ENCODE measurements around the gene FN3K.

Gene FN3K

DNA sequence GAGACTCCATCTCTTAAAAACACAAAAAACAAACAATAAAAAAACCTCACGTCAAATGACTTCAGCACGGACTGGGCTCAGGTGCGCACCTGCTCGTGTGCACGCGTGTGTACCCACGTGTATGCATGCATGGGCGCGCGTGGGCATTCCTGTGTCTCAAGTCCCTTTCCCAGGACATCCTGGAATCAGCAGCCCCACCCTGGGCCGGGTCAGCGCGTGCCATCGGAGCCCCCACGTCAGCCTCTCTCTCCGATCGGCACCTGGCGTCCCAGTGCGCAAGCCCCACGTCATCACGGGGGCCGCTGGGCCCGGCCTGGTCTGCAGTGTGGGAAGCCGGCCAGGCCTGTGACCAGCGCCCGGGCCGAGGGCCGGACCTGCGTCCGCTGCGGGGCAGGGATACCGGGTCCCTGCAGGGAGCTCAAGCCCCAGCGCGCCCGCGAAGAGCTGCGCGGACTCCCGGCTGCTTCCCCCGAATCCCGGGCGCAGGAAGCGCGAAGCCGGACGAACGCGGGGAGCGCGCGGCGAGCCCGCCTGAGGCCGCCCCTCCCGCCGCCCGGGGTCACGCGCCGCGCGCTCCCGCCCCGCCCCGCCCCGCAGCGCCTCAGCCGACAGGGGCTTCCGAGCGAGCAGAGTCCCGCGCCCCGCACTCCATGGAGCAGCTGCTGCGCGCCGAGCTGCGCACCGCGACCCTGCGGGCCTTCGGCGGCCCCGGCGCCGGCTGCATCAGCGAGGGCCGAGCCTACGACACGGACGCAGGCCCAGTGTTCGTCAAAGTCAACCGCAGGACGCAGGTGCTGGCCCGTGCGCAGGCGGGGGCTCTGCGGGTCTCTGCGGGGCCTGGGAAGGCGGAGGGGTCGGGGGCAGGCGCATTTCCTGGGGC lies at the start of gene FN3K:
Gene FN3K (plus strand): TSS at position 629 of the 880 bp plus-strand sequence. CDS start 22 bp downstream, at position 651.
- DNase-seq = peak; percentile 53 to 96 (median 74)
- intact Hi-C loops (cut with DNase I) = loop anchor here (1.0 to 5.0 kb wide), 3 partner anchors 37 to 88 kb away; partner anchors contain the start of genes RAB40B and WDR45B

- DNase-seq = peak in 2 of 10 donors; percentile 48 to 71
- intact Hi-C loops (cut with DNase I) = no loop called here
These were observed 48.8 kb upstream of the FN3K start for GRCh38 chr17:82686366-82687324.

DNA sequence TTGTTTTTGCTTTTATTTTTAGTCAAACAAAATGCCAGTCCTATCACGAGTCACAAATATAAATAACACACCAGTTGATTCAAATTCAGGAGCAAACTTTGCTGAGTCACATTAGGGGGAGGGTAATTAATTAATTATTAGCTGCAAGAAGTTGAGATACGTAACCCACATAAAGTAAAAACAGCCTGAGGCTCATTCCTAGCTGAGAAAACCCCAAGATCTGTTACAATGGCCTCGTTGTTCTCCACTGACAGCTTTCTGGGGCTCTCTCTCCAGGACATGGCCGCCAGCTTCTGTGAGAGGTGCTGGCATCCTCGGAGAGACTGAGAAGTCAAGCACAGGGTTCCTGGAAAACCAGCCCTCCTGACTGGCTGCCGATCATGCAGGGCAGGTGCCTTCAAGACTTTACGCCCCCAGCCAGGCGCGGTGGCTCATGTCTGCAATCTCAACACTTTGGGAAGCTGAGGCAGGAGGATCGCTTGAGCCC lies 48.0 kb upstream of the FN3K start:
- intact Hi-C loops (cut with DNase I) = no loop called here
- peak in 3 of 10 donors; percentile 63 to 91 (median 88) for DNase-seq

DNA sequence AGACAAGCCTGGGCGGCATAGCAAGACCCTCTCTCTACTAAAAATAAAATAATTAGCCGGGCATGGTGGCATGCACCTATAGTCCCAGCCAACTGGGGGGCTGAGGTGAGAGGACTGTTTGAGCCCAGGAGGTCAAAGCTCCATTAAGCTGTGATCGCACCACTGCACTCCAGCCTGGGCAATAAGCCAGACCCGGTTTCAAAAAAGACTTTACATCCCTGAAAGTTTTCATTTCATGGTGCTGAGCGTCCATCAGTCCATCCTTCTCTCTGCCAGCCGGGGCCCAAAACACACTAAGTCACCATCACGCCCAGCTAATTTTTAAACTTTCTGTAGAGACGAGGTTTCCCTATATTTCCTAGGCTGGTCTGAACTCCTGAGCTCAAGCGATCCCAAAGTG lies 47.5 kb upstream of the FN3K start:
- peak in 1 of 10 donors; percentile 29 for DNase-seq
- intact Hi-C loops (cut with DNase I) = no loop called here

DNA sequence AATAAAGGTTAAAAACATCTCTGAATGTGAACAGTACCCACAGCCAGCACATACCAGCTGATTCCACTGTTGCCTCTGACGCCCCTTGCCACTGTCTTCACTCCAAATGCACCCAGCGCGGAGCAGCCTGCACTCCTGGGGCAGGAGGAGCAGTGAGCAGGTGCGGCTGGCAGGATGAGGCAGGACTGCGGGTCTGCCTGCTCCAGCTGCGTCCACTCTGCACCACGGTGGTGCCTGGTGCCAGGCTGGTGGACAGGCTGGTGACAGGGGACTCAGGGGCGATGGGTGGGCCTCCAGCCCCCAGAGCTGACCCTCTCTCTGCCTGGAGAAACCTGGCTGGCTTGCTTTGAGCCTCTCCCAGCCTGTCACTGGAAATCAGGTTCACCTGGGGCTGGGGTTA lies 46.3 kb upstream of the FN3K start:
- intact Hi-C loops (cut with DNase I) = no loop called here

GRCh38 chr17:82690786-82691489 lies 44.5 kb upstream of the FN3K start:
- peak in 5 of 10 donors; percentile 49 to 95 (median 67) for DNase-seq
- intact Hi-C loops (cut with DNase I) = no loop called here

More for the DNA sequence above, 46.3 kb upstream of the FN3K start:
- peak in 2 of 10 donors; percentile 80 to 82 for DNase-seq

GRCh38 chr17:82691714-82692113 lies 43.7 kb upstream of the FN3K start:
- intact Hi-C loops (cut with DNase I) = no loop called here
- peak in 1 of 10 donors; percentile 67 for DNase-seq

DNA sequence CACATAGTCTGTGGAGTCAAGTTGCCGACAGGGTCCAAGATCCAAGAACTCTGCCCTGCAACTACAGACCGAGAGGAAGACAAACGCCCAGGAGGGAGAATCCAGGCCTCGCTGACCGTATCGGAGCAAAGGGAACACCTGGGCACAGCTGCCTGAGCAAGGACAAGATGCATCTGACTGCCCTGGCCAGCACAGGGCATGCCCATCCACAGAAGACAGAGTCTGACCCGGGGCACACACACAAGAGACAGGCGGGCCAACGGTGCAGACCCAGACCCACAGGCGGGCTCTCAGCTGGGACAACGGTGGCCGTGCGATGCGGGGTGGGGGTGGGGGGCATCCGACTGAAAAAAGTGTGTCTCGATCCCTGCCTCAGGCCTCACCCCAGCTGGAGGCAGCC lies 43.1 kb upstream of the FN3K start:
- peak in 1 of 10 donors; percentile 67 for DNase-seq
- intact Hi-C loops (cut with DNase I) = no loop called here

GRCh38 chr17:82693168-82693867 lies 42.1 kb upstream of the FN3K start:
- peak in 1 of 10 donors; percentile 48 for DNase-seq
- intact Hi-C loops (cut with DNase I) = no loop called here

DNA sequence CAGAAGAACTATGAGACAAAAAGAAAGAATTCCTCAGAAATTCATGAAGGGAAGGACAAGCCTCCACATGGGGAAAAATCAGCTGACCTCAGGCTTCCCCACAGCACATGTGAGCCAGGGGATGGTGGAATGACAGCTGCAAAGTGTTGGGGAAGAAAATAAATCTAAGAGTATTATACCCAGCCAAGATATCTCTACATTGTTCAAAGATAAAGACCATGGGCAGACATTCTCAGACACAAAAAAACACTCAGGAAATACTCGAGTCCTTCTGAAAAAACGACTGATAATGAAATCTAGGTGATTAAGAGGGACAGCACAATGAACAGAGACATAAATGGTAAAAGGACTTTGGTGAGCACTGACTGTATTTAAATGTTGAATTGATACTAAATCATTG lies 40.8 kb upstream of the FN3K start:
- DNase-seq = peak in 1 of 10 donors; percentile 20
- intact Hi-C loops (cut with DNase I) = no loop called here

DNA sequence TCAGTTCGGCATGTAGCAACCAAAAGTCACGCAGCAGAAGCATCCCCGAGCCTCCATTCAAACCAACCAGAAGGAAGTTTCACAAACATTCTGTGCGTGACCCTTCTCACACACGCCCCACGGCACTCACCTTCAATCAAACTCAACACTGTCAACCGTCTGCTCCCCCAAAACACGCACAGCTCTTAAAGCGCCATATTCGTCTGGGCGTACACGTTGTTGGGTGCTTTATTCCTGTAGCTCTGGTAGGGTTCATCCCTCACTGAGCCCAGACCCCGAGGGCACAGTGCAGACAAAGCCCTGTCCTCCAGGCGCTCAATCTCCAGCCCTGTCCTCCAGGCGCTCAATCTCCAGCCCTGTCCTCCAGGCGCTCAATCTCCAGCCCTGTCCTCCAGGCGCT lies 39.2 kb upstream of the FN3K start:
- intact Hi-C loops (cut with DNase I) = no loop called here
- peak in 1 of 10 donors; percentile 52 for DNase-seq

DNA sequence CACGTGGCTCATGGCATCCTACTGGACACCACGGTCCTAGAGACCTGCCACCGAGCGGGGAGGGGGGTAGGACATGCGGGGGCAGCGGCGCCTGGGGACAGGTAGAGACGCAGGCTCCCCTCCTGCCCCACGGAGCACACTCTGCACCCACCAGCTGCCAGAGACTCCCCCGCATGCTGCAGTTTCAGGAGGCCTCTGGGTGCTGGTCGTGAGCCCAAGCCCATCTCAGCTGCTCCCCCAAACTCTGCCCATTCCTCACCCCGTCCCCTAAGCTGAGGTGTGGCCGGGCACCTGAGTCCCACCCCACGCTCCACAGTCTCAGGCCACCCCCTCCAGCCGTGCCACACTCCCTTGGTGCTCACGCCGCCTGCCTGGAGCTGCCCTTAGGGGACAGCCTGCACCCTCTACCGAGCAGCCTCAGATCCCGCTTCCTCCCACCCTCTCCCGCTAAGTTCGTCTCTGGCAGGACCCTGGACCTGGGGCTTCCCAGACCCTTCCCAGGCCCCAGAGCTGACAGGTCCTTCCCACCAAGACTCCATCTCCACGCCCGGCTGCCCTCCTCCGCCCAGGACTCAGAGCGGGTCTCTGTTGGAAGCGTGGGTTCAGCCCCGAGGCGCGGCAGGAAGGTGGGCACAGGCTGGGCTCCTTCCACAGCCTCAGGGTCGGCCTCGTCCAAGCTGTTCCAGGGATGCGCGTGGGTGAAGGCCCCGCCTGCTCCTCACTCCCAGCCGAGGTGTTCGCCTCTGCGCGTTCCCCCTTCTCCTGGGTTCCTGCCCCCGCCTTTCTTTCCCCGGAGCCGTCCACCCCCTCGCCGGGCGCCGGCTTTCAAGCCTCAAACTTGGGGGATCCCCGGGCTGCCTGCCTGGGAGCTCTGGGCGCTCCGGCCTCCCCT lies 38.3 kb upstream of the FN3K start:
- intact Hi-C loops (cut with DNase I) = no loop called here
- peak in 8 of 10 donors; percentile 37 to 95 (median 56) for DNase-seq

DNA sequence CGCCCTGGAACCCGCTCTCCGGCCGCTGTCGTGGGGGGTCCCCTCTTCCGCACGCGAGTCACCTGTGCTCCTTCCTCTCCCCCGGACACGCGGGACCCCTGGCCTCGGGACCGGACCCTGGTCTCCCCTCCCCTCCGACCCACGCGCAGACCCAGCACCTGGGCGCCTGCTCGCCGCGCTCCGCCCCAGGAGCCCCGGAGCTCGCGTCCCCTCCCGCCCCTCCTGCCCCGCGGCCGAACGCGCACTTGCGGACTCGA lies 37.7 kb upstream of the FN3K start:
- intact Hi-C loops (cut with DNase I) = loop anchor here (1.0 kb wide), 1 partner anchor 38 kb away; the partner anchor contains the start of gene FN3K
- no peak for DNase-seq

GRCh38 chr17:82698065-82698973 lies 37.1 kb upstream of the FN3K start, which contains the start of gene RAB40B:
Gene RAB40B, minus strand, starts transcription at chr17:82698698. Its CDS starts 102 bp downstream, at chr17:82698596.
- intact Hi-C loops (cut with DNase I) = loop anchor here (1.0 kb wide), 1 partner anchor 37 kb away; the partner anchor contains the start of gene FN3K
- DNase-seq = peak; percentile 99 to 100 (median 100)

- DNase-seq = no peak
- intact Hi-C loops (cut with DNase I) = loop anchor here (1.0 kb wide), 1 partner anchor 36 kb away; the partner anchor contains the start of gene FN3K
These were observed 36.4 kb upstream of the FN3K start for GRCh38 chr17:82698974-82699442.

DNA sequence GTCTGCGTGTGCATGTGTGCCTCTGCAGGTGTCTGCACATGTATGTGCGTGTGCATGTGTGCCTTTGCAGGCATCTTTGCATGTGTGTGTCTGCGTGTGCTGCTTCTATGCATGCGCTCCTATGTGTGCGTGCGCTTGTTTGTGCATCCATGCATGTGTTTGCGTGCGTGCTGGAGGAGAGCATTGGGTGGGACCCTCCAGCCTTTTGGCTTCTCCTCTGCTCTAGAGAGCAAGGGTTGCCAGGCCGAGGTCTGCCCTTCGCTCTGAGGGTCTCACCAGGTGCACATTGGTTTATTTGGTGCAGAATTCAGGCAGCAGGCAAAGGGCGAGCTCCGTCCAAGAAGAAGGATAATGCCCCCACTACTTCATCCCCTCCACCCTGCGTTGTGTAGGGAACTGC lies 35.9 kb upstream of the FN3K start:
- intact Hi-C loops (cut with DNase I) = no loop called here
- no peak for DNase-seq
